ENCODE data around the gene MPP3. TPM values are rescaled to one million over a fixed set of nuclear protein-coding genes. Genes with fewer than 3 reads are reported as not detected.
A peak's percentile ranks its signal among the peaks of the same experiment; 100 is the strongest.

Gene MPP3
- total RNA-seq, 2 experiments from 2014 or later, result not detected

- TF ChIP-seq EZH2phosphoT487 (IDR thresholded peaks at IDR 0.05; ENCODE audit: borderline replicate concordance, low read depth, low read length) (no peak), CTCF (conservative IDR thresholded peaks at IDR 0.05; ENCODE audit: low read length) (peak; percentile 99)
- H3K9me3 ChIP-seq (ENCODE audit: low read length), result no peaks in the 10 kb centered on the region
- H3K27ac ChIP-seq (ENCODE audit: low read depth, low read length, poor library complexity, severe bottlenecking), result no peak overlapping the region
- no peak overlapping the region for H3K4me2 ChIP-seq (ENCODE audit: low read length)
- H3K4me3 ChIP-seq (ENCODE audit: low read depth, low read length, poor library complexity, severe bottlenecking), result no peak overlapping the region
- ChIA-PET POLR2A (no interaction called here), CTCF (ENCODE audit: unreplicated experiment) (interaction anchor here (1.0 to 1.4 kb wide), 2 partner anchors 65 to 183 kb away, joined by 3 to 4 read pairs; no protein-coding TSS in a partner anchor)
- H4K20me1 ChIP-seq (ENCODE audit: insufficient read depth, low read length), result no peaks in the 10 kb centered on the region
- no peaks in the 10 kb centered on the region for H3K36me3 ChIP-seq (ENCODE audit: insufficient read depth, low read length)
- BruUV-seq (replicated peaks), result no TSS peak
- no peaks in the 10 kb centered on the region for H3K79me2 ChIP-seq (ENCODE audit: insufficient read depth, low read depth, low read length)
- intact Hi-C loops (cut with micrococcal nuclease; ENCODE audit: unreplicated experiment), result loop anchor here (1.0 kb wide), 2 partner anchors 66 to 184 kb away; no protein-coding TSS in a partner anchor
- H3K9me2 ChIP-seq (ENCODE audit: insufficient read depth, low read length), result no peaks in the 10 kb centered on the region
- DNase-seq (ENCODE audit: low spot score), result peak; percentile 86
- H2AFZ ChIP-seq (ENCODE audit: low read length), result no peak overlapping the region
- no peaks in the 10 kb centered on the region for H3K4me1 ChIP-seq (ENCODE audit: insufficient read depth, low read length, poor library complexity, severe bottlenecking)
These were observed 72.6 kb downstream of the MPP3 start for GRCh38 chr17:43760254-43760852.

GRCh38 chr17:43759836-43760235 is 73.1 kb downstream of the MPP3 start:
- ChIA-PET POLR2A (interaction anchor here (0.7 kb wide), 1 partner anchor 132 kb away, joined by 7 read pairs; no protein-coding TSS in a partner anchor), CTCF (ENCODE audit: unreplicated experiment) (interaction anchor here (1.0 to 1.4 kb wide), 2 partner anchors 65 to 183 kb away, joined by 3 to 4 read pairs; no protein-coding TSS in a partner anchor)
- no peaks in the 10 kb centered on the region for H3K4me1 ChIP-seq (ENCODE audit: insufficient read depth, low read length, poor library complexity, severe bottlenecking)
- H3K36me3 ChIP-seq (ENCODE audit: insufficient read depth, low read length), result no peaks in the 10 kb centered on the region
- H3K9me3 ChIP-seq (ENCODE audit: low read length), result no peaks in the 10 kb centered on the region
- intact Hi-C loops (cut with micrococcal nuclease; ENCODE audit: unreplicated experiment), result loop anchor here (1.0 kb wide), 2 partner anchors 66 to 184 kb away; no protein-coding TSS in a partner anchor
- no peaks in the 10 kb centered on the region for H3K9me2 ChIP-seq (ENCODE audit: insufficient read depth, low read length)
- H3K4me2 ChIP-seq (ENCODE audit: low read length), result no peak overlapping the region
- H2AFZ ChIP-seq (ENCODE audit: low read length), result no peak overlapping the region
- BruUV-seq (replicated peaks), result no TSS peak
- H3K27ac ChIP-seq (ENCODE audit: low read depth, low read length, poor library complexity, severe bottlenecking), result no peak overlapping the region
- TF ChIP-seq CTCF (conservative IDR thresholded peaks at IDR 0.05; ENCODE audit: low read length), result no peak
- no peak for TF ChIP-seq EZH2phosphoT487 (IDR thresholded peaks at IDR 0.05; ENCODE audit: borderline replicate concordance, low read depth, low read length)
- no peaks in the 10 kb centered on the region for H4K20me1 ChIP-seq (ENCODE audit: insufficient read depth, low read length)
- H3K79me2 ChIP-seq (ENCODE audit: insufficient read depth, low read depth, low read length), result no peaks in the 10 kb centered on the region
- DNase-seq (ENCODE audit: low spot score), result no peak
- H3K4me3 ChIP-seq (ENCODE audit: low read depth, low read length, poor library complexity, severe bottlenecking), result no peak overlapping the region

GRCh38 chr17:43758497-43759174 is 74.3 kb downstream of the MPP3 start, which contains the start of gene SOST:
SOST (minus strand) TSS chr17:43758791; CDS start chr17:43758741, 50 bp downstream.
- BruUV-seq (replicated peaks), result no TSS peak
- TF ChIP-seq EZH2phosphoT487 (IDR thresholded peaks at IDR 0.05; ENCODE audit: borderline replicate concordance, low read depth, low read length), result no peak
- no peak for TF ChIP-seq CTCF (conservative IDR thresholded peaks at IDR 0.05; ENCODE audit: low read length)

More at GRCh38 chr17:43758497-43759174, 74.3 kb downstream of the MPP3 start, which contains the start of gene SOST:
- H4K20me1 ChIP-seq (ENCODE audit: insufficient read depth, low read length), result no peaks in the 10 kb centered on the region
- H3K9me2 ChIP-seq (ENCODE audit: insufficient read depth, low read length), result no peaks in the 10 kb centered on the region
- no peaks in the 10 kb centered on the region for H3K36me3 ChIP-seq (ENCODE audit: insufficient read depth, low read length)
- H3K4me2 ChIP-seq (ENCODE audit: low read length), result no peak within 1 kb of the TSS
- ChIA-PET CTCF (ENCODE audit: unreplicated experiment) (no interaction called here), POLR2A (no interaction called here)
- H2AFZ ChIP-seq (ENCODE audit: low read length), result no peak within 1 kb of the TSS
- H3K4me3 ChIP-seq (ENCODE audit: low read depth, low read length, poor library complexity, severe bottlenecking), result no peak within 1 kb of the TSS
- H3K4me1 ChIP-seq (ENCODE audit: insufficient read depth, low read length, poor library complexity, severe bottlenecking), result no peaks in the 10 kb centered on the region
- intact Hi-C loops (cut with micrococcal nuclease; ENCODE audit: unreplicated experiment), result no loop called here
- DNase-seq (ENCODE audit: low spot score), result no peak
- no peak within 1 kb of the TSS for H3K27ac ChIP-seq (ENCODE audit: low read depth, low read length, poor library complexity, severe bottlenecking)
- H3K79me2 ChIP-seq (ENCODE audit: insufficient read depth, low read depth, low read length), result no peaks in the 10 kb centered on the region
- no peaks in the 10 kb centered on the region for H3K9me3 ChIP-seq (ENCODE audit: low read length)
